Measurements from ENCODE around the gene TAF1D. TPM values are rescaled to one million over a fixed set of nuclear protein-coding genes. Genes with fewer than 3 reads are reported as not detected.
"Not testable (repeated sequence)": the region's sequence is repeated elsewhere in the genome, so short reads cannot be mapped to it uniquely, and the experiment has no call there.

The TAF1D gene, protein sequence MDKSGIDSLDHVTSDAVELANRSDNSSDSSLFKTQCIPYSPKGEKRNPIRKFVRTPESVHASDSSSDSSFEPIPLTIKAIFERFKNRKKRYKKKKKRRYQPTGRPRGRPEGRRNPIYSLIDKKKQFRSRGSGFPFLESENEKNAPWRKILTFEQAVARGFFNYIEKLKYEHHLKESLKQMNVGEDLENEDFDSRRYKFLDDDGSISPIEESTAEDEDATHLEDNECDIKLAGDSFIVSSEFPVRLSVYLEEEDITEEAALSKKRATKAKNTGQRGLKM
- 36.1 TPM for total RNA-seq
- long read RNA-seq, partial matches to known transcripts: 4 of 16 reads
- long read RNA-seq, other reads (novel, unspliced or antisense): 8 of 16 reads

DNA sequence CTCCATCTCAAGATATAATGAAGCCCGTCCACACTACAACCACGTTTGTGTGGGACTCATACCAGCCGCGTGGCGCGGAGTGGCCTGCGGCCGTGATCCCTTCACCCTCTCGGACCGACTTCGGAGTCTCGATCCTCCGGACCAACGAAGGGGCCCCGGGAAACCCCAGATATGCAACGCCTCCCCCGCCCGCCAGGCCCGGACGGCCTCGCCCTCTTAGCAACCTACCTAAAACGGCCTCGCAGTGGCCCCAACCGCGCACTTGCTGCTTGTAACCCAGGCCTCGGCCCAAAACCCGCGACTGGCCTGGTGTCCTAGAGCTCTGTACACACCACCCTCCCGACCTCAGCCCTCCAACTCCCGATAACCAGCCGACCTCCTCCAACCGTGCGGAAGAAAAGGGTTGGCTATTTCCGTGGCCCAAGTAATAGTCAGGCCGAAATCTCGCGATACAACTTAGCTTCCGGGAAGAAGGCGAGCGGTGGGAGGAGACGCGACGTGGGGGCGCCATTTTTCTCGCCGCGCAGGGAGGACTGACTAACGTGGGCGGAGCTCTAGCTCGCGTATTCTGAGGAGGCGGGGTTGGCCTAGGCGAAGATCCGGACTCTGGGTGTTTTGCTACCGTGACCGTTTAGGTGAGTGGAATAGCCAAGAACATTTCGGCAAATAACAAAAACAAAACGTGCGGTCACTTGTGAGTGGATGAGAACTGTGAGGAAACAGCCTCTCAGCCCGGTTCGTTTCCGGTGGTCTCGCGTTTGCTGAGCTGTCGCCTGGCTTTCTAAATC is at the start of gene TAF1D, which contains the start of gene C11orf54:
Gene TAF1D, minus strand, starts transcription at position 402 of the 788 bp plus-strand sequence. CDS start 2,191 bp downstream, outside the sequence.
Gene C11orf54, plus strand, starts transcription at position 579 of the 788 bp plus-strand sequence. CDS start 5,722 bp downstream, outside the sequence.
- intact Hi-C loops (cut with micrococcal nuclease): loop anchor here (5.0 kb wide), 1 partner anchor 41 kb away; the partner anchor contains the start of gene MED17
- ATAC-seq (peak; percentile 97), DNase-seq (peak; percentile 97)

DNA sequence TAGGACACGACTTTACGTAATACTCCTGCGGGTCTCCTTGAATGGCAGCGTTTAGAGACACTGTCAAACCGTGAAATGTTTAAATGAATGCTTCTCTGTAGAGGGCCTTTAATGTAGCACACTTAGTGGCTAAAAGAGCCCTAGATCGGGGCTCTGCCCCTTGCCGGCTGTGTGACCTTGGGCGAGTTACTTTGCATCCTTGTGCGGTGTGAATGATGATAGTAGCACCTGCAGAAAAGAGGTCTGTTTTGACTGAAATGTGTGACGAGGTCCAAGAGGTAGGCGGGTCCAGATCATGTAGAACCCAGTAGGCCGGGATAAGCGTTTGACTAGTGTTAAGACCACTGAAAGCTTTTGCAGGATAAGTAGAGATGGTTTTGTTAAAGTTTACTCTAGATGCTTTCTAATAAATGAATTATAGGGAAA is 43.7 kb upstream of the TAF1D start:
- intact Hi-C loops (cut with micrococcal nuclease): loop anchor here (5.0 kb wide), 1 partner anchor 43 kb away; the partner anchor contains the start of genes C11orf54 and TAF1D
- DNase-seq (no peak), ATAC-seq (peak; percentile 7)

DNA sequence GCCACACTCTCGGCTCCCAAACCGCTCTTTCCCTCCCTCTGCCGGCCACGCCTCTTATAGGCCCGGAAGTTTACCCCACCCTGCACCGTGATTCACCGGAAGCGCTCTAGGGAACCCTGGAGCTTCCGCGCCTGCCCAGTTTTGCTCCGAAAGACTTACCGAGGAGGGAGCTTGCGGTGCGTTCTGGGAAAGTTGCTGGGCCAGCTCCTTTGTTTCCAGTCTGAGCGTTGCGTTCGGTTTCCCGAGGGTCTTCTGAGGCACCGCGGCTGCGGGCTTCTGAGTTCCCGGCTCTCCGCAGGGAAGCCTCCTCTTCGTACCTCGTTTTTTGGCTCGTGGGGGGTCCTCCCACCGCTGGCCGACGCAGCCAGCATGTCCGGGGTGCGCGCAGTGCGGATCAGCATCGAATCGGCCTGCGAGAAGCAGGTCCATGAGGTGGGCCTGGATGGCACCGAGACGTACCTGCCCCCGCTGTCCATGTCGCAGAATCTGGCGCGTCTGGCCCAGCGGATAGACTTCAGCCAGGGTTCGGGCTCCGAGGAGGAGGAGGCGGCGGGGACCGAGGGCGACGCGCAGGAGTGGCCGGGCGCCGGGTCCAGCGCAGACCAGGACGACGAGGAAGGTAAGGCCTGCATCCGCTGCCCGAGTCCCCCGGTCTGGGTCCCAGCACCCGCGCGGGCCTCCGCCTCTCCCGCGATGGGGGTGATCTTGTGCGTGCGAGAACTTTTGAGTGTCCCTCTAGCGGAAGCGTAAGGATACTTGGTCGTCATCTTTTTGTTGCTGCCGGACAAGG is 43.0 kb upstream of the TAF1D start, which contains the start of gene MED17:
Gene MED17, plus strand, starts transcription at position 138 of the 790 bp plus-strand sequence. Its CDS starts 232 bp downstream, at position 370.
- DNase-seq: peak; percentile 93
- intact Hi-C loops (cut with micrococcal nuclease): loop anchor here (5.0 kb wide), 1 partner anchor 42 kb away; the partner anchor contains the start of genes C11orf54 and TAF1D
- ATAC-seq: peak; percentile 100

DNA sequence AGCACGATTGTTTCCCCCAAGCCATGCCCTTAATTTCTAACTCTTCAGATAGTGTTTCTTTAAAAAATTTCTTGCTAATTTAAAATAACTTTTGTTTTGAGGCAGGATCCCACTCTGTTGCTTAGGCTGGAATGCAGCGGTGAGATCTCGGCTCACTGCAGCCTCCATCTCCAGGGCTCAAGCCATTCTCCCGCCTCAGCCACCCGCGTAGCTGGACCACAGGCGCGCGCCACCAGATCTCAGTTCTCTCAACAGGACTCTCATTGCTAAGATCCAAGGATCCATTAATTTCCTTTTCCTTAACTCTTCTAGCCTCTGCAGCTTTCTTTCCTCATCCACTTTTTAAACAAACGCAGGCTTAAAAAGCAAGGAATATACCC is 42.5 kb upstream of the TAF1D start:
- ATAC-seq: peak; percentile 61
- no peak for DNase-seq
- intact Hi-C loops (cut with micrococcal nuclease): loop anchor here (5.0 kb wide), 1 partner anchor 41 kb away; the partner anchor contains the start of genes C11orf54 and TAF1D

DNA sequence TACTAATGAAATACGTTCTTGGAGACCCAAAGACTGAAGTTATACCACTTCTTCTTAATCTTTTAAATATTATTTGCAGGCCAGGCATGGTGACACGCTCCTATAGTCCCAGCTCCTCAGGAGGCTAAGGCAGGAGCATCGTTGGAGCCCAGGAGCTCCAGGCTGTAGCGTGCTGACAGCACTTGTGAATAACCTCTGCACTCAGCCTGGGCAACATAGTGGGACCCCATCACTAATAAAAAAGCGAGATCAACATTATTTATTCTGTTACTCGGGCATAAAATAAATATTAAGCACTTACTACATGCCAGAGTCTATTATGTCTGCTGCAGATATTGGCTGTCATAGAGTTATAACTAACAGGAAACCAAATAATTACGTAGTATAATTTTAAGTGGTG is 42.1 kb upstream of the TAF1D start:
- ATAC-seq (no peak), DNase-seq (no peak)
- intact Hi-C loops (cut with micrococcal nuclease): loop anchor here (5.0 kb wide), 1 partner anchor 41 kb away; the partner anchor contains the start of genes C11orf54 and TAF1D

DNA sequence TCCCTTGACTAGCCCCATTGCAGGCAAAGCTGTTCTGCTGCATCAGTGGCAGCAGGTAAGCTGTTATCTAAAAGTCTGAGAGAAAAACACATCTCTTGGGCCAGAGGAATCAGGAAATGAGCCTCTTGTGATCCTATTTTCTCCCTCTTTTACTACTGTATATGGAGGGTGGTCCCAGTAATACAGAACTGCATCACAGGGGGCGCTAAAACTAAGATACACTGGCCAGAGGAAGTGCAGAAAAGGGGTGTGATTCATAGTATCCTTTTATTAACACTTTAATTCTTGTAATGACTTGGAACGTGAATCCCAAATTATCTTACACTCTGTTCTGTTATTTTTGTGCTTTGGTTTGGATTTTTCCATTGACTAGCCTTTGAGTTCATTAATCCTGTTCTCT is 34.0 kb upstream of the TAF1D start:
- DNase-seq (no peak), ATAC-seq (no peak)
- intact Hi-C loops (cut with micrococcal nuclease): no loop called here

DNA sequence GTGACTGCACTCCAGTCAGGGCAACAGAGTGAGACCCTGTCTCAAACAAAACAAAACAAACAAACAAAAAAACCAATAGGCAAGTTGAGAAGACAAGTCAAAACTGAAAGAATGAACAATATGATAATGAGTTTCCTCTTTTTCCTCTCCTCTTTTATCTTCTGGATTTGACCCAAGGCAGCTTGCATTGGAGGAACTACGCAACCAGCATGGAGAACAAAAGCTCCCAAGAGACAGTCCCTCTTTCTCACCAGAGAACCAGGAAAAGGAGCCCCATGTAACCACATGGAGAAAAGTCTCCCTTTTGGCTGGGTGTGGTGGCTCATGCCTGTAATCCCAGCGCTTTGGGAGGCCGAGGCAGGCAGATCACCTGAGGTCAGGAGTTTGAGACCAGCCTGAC is 33.3 kb upstream of the TAF1D start:
- DNase-seq; ATAC-seq; intact Hi-C loops (cut with micrococcal nuclease): not testable (repeated sequence)

DNA sequence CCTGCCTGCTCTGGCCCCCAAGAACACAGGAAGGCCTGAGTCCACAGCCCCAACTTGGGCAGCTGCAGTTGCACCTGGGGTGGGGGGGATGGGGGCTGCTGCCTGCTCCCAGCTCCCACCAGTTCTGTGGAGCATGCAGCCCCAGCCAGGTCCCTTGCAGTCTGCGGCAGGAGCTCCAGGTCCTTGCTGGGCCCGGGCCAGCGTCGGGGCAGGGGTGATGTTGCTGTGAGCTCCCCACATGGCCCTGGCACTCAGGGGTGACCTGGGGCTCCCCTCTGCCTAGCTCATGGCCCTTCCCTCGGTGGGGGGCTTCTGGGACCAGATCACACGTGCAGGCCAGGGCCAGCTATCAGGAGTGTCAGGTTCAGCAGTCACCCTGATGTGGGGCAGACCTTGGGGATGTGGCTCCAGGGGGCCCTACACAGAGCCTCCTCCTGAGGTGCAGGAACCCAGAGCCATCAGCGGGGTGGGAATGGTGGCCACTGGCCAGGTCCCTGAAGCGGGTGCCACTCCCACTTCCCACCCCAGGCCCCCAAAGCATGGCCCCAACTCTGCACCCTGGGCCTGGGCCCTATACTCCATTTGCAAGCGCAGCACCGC is 32.4 kb upstream of the TAF1D start:
- ATAC-seq: no peak
- no peak for DNase-seq
- intact Hi-C loops (cut with micrococcal nuclease): no loop called here

DNA sequence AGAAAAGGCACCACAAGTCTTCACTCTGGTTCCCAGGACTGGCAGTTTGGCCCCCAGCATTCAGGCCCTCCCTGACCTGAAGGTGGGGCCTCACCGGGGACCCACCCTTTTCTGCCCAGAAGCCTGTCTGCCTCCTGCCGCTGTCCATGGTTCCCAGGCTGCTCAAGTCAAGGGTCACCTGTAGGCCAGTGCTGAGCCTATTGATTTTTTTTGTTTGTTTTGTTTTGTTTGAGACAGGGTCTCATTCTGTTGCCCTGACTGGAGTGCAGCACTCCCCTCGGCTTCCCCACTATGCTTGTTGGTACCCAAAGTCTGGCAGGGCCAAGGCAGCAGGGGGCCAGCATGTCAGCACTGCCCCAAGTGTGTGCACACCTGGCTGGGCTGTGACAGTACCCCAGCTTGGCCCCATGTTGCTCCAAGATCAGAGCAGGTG is 31.8 kb upstream of the TAF1D start:
- intact Hi-C loops (cut with micrococcal nuclease): no loop called here
- DNase-seq (no peak), ATAC-seq (no peak)

DNA sequence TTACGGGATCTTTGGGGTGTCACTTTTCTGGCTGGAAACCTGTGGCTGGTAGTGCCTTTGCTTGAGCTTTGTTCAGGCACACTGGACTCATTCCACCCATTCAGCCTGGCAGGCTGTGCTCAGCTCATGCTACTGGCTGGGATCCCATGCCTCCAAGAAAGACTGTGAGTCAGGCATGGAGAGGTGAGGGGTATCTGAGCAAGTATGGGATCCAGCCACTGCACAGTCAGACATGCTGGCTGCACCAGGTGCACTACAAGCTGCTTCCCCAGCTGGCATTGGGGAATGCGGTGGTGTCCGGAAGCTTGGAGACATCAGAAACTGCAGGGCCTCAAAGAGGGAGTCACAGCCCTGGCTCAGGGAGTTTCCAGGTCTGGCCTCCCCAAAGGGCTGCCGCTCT is 30.8 kb upstream of the TAF1D start:
- no peak for ATAC-seq
- intact Hi-C loops (cut with micrococcal nuclease): no loop called here
- no peak for DNase-seq

DNA sequence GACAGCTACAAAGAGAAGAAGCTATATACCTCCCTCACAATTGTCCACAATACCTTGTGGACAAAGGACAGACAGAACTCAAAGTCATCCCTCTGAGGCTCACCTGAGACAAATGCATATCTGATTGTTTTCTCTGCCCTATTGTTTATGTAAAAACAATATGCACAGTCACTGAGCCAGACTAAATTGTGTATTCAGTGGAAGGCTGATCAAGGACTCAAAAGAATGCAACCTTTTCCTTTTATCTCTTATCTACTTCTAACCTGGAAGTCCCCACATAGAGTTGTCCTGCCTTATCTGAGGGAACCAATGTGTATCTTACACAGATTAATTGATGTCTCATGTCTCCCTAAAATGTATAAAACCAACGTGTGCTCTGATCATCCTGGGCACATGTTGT is 28.9 kb upstream of the TAF1D start:
- no peak for ATAC-seq
- DNase-seq: no peak
- intact Hi-C loops (cut with micrococcal nuclease): no loop called here

DNA sequence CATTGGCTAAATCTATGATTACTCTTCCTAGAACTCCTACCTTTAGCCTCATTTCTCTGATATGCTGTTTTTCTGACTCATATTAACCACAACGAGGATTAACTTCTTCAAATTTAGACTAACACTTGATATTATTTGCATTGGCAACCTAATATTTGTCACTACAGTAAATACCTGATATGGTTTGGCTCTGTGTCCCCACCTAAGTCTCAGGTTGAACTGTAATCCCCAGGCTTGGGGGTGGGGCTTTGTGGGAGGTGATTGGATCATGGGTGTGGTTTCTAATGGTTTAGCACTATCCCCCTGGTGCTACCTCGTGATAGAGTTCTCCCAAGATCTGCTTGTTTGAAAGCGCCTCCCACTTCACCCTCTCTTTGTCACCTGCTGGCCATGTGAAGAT is 25.7 kb upstream of the TAF1D start:
- ATAC-seq: no peak
- intact Hi-C loops (cut with micrococcal nuclease): no loop called here

DNA sequence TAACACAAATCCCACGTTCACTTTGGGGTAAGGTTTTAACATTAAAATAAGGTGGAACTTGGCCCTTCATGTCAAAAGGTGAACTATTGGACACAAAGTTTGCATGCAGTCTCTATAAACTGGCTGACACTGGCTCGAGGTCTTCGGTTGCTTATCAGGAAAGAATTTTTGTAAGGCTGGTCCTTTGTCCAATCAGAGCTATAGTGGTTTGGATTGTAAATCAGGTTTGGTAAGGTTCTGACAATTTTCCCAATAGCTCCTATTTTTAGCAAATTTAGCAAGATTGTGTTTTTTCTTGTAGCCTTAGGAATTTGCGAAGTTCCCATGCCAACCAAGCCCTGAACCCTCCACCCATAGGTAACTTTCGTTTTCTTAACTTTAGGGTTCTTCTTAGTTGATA is 25.2 kb upstream of the TAF1D start:
- intact Hi-C loops (cut with micrococcal nuclease): no loop called here
- DNase-seq (no peak), ATAC-seq (no peak)

More for the DNA sequence above, 25.7 kb upstream of the TAF1D start:
- DNase-seq: no peak

DNA sequence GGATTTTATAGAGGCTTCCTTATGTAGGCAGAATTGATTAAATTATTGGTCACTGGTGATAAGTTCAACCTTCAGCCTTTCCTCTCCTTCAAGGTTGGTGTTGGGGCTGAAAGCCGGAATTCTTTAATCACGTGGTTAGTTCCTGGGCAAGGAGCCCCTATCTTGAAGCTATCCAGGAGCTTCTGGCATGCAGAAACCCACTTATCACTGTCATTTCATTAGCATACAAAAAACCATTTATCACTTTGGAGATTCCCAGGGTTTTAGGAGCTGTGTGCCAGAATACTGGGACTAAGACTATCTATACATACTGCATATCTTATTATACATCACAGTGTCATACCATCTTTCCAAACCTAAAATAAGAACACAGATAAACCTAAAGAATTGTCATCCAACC is 24.3 kb upstream of the TAF1D start:
- DNase-seq: no peak
- intact Hi-C loops (cut with micrococcal nuclease): loop anchor here (2.0 kb wide), 1 partner anchor 33 kb away; no protein-coding TSS in a partner anchor
- no peak for ATAC-seq

DNA sequence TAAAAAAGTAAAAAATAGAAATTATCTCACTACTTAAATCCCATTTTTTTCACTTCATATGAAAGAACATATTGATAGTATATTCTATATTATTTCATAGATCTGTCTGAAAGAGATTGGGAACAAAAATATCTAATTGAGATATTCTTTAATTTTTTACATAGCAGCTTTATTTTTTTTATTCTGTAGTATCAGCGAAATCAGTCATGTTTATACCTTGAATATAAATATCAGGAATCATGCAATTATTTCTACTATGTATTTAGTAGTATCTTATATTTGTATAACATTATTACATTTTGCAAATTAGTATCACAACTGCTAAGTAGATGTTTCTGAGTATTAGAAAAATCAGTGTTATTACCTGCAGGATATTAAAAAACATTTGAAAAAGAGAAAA is 20.6 kb upstream of the TAF1D start:
- ATAC-seq: no peak
- intact Hi-C loops (cut with micrococcal nuclease): no loop called here
- DNase-seq: no peak

DNA sequence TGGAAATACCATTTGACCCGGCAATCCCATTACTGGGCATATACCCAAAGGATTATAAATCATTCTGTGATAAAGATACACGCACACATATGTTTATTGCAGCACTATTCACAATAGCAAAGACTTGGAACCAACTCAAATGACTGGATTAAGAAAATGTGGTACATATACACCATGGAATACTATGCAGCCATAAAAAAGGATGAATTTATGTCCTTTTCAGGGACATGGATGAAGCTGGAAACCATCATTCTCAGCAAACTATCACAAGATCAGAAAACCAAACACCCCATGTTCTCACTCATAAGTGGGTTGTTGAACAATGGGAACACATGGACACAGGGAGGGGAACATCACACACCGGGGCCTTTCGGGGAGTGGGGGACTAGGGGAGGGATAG is 17.8 kb upstream of the TAF1D start:
- DNase-seq; intact Hi-C loops (cut with micrococcal nuclease); ATAC-seq: not testable (repeated sequence)

DNA sequence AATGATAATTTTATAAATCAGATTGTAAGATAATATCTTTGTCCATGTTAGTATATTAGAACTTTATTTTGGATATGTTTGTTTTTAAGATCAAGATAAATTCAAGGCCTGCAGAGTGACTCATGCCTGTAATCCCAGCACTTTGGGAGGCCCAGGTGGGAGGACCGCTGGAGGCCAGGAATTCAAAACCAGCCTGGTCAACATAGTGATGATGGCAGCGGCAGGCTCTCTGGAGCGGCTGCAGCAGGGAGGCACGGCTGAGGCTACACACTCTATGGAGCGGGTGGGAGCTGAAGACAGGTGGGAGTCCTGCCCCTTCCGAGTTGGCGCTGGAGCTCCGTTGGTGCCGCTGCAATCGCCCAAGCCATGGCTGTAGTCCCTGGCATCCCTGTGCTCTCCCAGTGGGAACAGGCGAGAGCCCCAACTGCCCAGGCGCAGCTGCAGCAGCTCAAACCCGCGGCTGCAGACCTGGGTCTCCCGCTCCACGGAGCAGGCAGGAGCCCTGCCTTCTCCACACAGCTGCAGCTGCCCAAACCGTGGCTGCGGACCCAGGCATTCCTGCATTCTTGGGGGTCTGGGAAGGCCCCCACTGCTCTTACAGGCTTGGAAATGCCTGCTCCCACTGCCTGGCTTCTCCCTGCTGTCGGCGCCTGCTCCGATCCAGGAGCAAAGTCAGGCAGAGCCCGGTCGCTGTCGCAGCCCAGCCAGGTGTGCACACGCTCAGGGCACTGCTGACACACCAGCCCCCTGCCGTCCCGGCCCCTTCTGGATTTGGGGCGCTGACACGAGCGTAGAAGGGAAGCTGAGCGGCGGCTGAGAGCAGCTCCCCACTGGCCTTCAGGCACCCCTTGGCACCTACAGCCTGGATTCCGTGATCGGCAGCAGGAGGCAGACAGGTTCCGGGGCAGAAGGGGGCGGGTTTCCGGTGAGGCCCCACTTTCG is 16.9 kb upstream of the TAF1D start:
- no peak for ATAC-seq
- intact Hi-C loops (cut with micrococcal nuclease): no loop called here
- DNase-seq: no peak
